HG03342 (cell line): ENCODE results near the gene AK9.
"Not testable (repeated sequence)": the region's sequence is repeated elsewhere in the genome, so short reads cannot be mapped to it uniquely, and the experiment has no call there.

Source experiments
- ATAC-seq: cut with Tn5 transposase; IDR thresholded peaks from one replicate; pipeline ENCODE4 v1.9.1; 2021; ENCODE audit warnings: mild to moderate bottlenecking, moderate library complexity; ENCODE audit not compliant: unreplicated experiment

AK9 gene

DNA sequence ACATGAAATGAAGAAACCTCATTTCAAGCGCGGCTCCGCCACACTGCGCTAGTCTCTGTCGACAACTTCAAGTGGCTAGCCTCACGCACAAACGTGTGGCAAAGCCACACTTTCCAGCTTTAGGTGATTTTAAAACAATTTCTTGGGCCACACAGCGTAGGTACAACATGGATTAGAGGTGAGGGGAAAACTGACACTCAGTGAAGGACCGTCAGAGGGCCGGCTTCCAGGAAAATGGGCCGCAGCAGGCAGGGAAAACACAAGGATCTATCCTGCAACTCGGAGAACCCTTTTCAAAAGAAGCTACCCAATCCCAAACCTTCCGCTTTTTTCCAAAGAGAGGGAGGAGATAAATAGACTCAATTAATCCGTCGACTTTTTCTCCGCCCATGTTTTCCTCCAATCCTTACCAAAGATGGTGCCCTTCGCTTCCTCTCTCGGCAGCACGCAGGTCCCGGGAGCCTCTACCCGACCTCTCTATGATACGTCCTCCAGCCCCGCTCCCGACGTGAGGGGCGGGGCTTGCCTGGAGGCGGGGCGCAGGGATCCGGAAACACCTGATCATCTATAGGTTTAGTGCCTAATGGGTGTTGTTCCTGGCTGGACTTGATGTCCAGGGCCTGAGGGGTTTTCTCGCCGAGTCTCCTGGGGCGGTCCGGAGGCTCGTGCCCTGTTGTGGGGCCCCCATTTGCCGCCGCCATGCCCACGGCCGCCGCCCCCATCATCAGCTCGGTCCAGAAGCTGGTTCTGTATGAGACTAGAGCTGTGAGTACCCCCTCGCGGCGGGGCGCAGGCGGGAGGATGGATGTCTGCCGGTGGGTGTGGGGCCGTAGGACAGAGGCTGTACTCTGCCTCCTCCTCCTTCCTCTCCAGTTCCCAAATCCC, at the start of gene AK9, which contains the start of gene FIG4:
AK9 (minus strand) TSS at position 466 of the 885 bp plus-strand sequence. CDS start 15,457 bp downstream, outside the sequence.
FIG4 (plus strand) TSS at position 560 of the 885 bp plus-strand sequence; CDS start at position 700, 140 bp downstream.
- peak; percentile 94 for ATAC-seq

DNA sequence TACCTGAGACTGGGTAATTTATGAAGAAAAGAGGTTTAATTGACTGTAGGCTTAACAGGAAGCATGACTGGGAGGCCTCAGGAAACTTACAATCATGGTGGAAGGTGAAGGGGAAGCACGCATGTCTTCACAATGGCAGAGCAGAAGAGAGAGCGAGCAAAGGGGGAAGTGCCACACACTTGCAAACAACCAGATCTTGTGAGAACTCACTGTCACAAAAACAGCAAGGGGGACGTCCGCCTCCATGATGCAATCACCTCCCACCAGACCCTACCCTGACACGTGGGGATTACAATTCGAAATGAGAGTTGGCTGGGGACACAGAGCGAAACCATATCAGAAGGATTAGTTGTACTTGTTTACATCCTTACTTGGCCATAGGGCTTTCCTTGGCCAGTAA, 49.8 kb upstream of the AK9 start:
- ATAC-seq: no peak

DNA sequence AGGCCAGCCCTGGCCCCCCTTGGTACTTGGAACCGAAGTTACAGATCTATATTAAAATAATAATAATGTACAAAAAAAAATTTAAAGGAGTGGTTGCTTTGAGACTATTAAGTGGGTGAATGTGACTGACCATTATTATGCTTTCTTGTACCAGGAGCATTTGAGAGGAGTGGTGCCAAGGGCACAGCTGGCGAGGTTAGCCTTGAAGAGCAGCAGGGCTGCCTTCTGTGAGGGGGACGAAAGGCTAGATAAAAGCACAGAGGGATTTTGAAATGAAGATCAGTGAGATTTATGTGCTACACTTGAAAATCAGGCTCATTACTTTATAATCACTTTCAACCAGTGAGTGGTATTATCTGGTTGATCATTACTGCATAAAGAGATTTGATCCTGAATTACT, 48.7 kb upstream of the AK9 start:
- ATAC-seq: no peak

DNA sequence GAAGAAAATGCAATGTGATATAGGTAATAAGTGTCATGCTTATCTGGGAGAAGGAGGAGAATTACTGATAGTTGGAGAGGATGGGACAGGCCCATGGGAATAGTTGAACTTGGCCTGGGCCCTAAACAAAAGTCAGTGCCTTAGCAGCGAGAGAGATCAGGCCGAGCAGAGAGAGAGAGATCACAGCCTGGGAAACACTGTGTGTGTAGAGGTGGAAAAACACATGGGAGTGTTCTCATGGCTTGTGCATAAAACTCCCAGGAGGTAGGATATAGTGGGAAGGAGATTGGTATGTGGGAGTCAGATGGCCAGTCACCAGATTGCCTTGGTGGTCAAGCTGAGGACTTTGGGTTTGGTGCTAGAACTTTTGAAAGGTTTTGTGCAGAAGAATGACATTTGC, 47.7 kb upstream of the AK9 start:
- ATAC-seq: no peak

DNA sequence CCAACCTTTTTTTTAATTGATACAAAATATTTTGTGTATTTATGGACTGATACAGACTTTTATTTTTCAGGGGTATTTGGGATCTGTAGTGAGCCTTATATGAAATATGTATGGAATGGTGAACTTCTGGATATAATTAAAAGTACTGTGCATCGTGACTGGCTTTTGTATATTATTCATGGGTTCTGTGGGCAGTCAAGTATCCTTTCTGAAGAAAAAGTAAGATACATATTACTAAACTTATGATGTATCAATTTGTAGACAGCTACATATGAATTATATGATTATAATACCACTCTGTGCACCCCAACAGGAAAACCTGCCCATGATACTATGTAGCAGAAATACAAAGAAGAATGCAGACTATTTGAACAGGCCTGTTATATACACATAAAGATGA, 47.3 kb upstream of the AK9 start:
- no peak for ATAC-seq

DNA sequence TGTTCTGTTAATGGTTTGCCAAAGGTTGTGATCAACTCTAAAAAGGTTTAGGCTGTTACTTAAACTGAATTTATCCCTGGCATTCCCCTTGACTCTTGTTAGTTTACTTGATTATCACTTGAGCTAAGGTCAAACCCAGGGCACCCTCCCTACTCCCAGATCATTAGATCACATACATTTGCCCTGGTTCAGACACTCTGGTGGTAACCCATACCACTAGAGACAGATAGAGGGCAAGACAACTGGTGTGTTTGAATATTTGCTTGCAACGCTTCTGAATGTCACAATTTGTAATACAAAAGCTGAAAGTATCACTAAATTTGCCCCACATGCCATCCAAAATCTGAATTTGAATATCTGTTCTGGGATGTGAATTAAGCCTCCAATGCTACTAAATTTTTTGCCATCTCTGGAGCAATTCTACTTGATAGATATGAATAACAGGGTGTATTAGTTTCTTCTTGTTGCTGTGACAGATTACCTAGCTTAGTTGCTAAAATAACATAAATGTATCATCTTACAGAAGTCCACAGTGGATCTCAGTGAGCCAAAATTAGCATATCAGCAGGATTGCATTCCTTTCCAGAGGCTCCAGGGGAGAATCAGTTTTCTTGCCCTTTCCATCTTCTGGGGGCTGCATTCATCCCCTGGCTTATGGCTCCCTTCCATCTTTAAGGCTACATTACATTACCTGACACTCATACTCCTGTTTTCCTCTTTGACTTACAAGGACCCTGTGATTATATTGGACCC, 45.4 kb upstream of the AK9 start:
- ATAC-seq: no peak

DNA sequence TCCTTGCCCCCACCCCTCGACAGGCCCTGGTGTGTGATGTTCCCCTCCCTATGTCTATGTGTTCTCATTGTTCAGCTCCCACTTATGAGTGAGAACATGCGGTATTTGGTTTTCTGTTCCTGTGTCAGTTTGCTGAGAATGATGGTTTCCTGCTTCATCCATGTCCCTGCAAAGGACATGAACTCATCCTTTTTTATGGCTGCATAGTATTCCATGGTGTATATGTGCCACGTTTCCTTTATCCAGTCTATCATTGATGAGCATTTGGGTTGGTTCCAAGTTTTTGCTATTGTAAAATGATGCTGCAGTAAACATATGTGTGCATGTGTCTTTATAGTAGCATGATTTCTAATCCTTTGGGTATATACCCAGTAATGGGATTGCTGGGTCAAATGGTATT, 34.2 kb upstream of the AK9 start:
- ATAC-seq: not testable (repeated sequence)

DNA sequence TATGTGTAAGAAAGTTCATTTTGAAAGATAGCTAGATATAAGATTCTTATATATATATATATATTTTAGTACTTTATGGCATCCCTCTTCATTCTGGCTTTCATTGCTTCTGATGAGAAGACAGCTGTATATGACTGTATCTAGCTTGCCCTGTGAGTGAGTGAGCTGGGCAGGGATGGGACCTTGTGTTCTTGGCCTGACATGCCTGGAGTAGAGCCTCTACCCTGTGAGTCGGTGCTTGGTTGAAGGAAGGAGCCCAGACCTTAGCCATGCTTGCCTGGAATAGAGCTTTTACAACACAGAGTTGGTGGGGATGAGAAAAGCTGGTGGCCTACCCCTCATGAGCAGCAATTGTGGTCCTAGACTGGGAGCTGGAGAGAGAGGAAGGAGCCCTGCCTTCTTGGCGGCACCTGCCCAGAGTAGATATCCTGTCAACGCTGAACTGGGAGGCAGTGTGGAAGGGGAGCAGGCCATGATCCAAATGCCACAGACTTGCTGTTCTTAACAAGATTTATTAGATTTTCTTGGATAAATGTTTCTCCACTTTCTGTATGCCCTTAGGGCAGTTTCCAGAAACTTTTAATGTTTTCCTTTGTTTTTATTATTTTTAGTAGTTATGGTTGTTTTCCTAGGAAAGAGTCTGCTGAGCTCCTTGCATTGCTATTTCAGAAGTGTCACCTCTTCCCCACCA, 31.7 kb upstream of the AK9 start:
- no peak for ATAC-seq

DNA sequence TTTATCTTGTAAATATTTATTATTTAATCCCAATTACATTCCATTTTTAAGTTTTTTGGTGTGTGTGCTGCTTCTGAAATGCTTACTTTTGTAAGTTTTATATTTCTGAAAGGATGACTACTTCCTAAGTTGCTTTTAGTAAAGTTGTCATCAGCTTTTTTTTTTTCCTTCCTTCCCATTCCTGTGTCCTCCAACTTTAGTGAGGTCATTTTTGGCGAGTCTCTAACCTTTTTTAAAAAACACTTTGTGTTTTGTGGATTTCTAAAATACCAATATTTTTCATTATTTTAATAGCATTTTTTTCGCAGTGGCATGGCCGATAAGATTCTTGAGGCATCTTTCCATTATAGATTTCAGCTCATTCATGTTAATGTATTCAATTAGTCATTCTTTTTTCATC, 31.0 kb upstream of the AK9 start:
- ATAC-seq: no peak

DNA sequence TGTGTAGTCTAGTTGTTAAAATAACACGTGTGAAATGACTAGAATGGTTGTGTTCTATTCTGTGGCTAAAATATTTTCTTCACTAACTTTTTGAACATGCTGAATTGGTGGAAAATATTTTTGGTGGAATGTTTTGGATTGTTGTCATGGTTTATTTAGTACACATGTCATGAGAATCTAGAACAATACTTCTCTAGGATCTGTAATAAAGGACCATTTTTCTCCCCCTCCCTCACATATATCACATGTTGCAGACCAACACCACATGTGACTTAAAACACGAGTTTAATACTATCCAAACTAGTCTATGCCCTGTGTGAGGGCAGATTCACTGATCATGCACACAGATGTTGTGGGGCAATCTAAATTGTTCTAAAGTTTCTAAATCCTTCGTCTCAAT, 29.3 kb upstream of the AK9 start:
- no peak for ATAC-seq

DNA sequence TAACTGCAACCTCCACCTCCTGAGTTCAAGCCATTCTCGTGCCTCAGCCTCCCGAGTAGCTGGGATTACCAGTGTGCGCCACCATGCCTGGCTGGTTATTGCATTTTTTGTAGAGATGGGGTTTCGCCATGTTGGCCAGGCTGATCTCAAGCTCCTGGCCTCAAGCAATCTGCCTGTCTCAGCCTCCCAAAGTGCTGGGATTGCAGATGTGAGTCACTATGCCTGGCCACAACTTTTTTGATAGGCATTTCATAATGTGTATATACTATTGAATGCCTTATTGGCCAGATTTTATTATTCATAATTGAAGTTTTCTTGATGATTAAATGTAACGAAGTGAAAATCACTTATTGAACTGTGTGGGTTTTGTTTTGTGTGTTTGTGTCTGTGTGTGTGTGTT, 28.0 kb upstream of the AK9 start:
- no peak for ATAC-seq

DNA sequence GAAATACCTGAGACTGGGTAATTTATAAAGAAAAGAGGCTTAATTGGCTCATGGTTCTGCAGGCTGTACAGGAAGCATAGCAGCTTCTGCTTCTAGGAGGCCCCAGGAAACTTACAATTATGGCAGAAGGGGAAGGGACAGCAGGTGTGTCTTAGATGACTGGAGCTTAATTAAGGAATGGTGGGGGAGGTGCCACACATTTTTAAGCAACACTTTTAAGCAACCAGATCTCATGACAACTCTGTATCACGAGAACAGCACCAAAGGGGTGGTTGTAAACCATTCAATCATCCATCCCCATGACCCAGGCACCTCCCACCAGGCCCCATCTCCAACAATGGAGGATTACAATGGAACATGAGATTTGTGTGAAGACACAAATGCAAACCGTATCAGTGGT, 27.0 kb upstream of the AK9 start:
- no peak for ATAC-seq

DNA sequence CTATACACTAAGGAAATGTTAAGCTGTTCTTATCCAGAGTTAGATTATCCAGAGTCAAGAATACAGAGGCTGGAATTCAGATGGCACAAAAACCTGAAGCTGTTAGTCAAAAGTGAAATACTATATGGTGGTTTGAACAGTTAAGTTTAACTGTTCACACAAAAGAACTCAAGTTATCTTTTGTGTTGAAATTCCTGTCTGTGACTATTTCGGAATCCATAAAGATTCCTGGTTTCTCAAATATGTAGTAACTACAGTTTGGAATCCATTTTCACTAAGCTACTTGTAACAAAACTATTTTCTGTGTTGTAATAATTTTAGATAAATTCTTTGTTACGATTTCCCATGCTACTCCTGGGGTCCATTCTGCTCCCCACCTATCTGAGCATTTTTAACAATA, 24.6 kb upstream of the AK9 start:
- ATAC-seq: no peak

DNA sequence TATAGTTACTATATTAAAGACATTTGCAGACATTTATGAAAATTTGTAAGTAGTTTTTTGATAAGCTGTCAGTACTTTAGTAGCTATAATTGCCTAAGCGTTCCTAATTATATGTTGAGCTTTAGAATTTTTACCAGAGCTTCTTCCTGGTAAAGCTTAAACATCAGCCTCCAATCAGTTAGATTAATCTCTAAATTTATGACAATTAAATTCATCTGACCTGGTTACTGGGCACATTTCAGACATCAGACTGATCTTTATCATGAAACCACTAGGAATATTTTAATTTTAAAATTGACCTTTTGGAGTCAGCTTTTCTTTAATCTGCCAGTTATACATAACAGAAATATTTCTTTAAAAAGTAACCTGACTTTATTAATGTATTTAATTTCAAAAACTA, 23.6 kb upstream of the AK9 start:
- ATAC-seq: no peak

DNA sequence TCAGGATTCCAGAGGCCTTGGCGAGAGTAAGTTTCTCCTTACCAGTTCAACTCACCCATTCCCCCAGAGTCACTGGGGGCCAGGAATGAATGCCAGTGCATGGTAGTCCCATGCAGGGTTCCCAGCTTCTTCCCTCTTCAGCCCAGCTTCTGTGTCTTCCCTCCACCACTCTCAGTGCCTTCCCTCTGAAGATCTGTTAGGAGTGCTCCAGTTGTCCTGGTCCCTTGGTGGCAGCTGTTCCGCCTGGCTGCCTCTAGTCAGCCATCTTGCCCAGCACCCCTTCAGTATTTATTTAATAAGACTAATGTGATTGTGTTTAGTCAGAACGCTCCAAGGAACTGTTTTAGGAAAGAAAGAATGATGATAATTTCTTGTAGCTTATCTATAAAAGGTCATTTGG, 23.2 kb upstream of the AK9 start:
- no peak for ATAC-seq

DNA sequence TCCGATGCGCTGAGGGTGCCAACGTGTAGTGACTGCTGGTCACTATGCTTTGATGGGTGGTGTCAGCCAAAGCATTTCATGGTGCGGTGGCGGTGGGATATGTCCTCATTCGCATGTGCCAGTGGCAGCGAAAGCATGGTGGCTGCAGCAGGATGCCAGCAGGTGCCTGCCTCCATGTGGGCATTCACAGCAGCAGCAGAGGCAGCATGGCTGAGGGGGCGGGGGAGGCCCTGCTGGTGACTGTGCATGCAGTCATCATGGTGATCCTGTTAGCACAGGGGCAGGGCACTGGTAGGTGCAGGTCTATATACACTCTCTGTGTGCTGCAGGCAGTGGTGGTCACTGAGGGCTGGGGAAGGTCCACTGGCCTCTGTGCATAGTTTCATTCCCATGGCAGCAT, 22.1 kb upstream of the AK9 start:
- ATAC-seq: no peak

DNA sequence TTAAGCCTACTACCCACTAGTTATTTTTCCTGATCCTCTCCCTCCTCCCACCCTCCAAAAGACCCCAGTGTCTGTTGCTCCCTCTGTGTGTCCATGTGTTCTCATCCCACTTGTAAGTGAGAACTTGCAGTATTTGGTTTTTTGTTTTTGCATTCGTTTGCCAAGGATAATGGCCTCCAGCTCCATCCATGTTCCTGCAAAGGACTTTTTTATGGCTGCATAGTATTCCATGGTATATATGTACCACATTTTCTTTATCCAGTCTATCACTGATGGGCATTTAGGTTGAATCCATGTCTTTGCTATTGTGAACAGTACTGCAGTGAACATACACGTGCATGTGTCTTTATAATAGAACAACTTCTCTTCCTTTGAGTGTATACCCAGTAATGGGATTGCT, 17.1 kb upstream of the AK9 start:
- ATAC-seq: not testable (repeated sequence)

DNA sequence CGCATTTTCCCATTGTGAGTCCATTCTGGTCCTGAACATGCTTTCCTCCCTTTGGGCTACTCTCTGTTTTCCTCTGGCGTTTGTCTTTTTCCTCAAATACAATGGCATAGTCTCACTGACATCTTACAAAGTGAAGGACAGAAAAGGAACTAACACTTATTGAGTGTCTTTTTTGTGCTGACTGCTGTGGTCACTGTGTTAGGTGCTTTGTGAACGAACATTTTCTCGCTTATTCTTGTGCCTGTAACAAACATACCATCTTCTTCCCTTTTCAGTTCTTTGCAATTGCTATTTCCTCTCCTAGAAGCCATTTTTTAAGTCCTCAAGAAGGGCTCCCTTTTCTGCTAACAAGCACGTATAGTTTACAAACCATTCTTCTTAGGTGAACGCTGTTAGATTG, 15.5 kb upstream of the AK9 start:
- no peak for ATAC-seq

DNA sequence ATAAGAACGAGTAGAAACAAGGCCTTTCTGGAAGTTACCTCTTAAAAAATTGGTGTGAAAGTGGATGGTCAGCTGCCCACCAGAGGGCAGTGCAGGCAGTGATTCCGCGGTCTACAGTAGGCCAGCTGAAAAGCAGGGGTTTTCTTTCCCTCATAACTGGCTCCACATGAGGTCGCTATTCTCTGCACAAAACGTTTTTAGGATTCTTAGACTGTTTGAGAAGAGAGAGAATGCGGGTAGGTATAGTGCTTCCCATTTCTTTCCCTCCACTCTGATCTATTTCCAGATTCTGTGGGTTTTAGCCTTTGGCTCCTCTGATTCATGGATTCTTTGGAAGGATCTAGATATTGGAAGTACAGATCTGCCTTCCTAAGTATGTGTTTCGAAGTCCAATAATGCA, 14.3 kb upstream of the AK9 start:
- ATAC-seq: peak; percentile 96

DNA sequence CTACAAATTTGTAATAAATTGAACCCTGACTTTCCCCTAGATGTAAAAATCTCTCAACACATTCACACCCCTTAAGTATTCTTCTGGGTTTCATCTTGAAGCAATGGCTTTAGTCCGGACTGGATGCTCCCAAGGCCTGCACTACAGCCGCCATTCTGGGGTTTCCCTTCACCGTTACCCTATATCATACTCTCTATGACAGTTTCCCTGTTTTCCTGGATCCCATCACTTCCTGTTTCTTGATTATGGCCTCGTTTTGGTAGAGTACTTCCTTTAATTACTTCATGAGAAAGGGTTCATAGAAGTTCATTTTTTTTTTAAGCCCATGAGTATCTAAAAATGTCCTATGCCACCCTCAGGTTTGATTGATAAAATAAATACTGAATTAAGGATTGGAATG, 11.8 kb upstream of the AK9 start:
- no peak for ATAC-seq

DNA sequence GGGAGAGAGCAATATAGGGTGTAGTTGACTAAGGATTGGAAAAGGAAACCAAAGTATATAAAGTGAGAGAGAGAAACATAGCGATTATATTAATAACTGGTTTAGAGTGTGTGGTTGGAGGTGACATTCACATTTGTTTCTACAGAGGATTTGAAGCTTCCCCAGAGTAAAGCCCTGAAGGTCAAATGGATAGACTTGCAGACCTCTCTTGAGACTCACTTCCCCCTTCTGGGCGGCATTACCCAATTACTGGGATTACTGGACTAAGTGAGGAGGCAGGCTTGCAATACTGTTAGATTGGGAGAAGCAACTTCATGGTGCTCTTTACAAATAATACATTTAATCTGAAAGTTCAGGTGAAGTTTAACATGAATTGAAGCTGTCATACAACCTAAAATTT, 10.8 kb upstream of the AK9 start:
- no peak for ATAC-seq

DNA sequence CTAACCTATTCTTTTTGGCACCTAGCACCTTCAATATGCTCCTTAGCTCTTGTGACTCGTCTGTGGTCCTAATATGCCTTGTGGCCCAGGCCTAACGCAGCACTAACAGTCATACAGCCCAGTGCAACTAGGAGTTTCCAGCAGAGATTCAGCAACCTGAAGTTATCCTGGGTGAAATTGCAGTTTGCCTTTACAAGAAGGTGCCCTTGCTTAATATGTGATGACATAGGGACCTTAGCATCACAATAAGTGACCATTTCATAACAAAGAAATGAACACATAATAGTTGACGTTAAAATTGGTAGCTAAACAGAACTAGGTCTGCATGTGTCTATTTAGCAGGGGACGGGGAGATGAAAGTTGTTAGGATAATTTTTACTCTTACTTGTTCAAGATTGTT, 10.2 kb upstream of the AK9 start:
- ATAC-seq: no peak
